Suprapubic skin (tissue), 4 donors: ENCODE measurements around the gene RGS7. TPM values are rescaled to one million over a fixed set of nuclear protein-coding genes. Genes with fewer than 3 reads are reported as not detected.

Source experiments
- DNase-seq, 2 donors: peaks; one replicate each; pipeline ENCODE4 v3.0.0-alpha.2; 2019; ENCODE audit warnings: low spot score in 2 of 2
- H3K27ac ChIP-seq: fragments of 200-600 bp; sonication (generic); one replicate; pipeline ENCODE4 v1.5.1; 2019
- H3K27me3 ChIP-seq: fragments of 200-600 bp; sonication (generic); one replicate; pipeline ENCODE4 v1.5.1; 2019
- H3K36me3 ChIP-seq: fragments of 200-600 bp; sonication (generic); one replicate; pipeline ENCODE4 v1.5.1; 2019
- H3K4me1 ChIP-seq: fragments of 200-600 bp; sonication (generic); one replicate; pipeline ENCODE4 v1.5.1; 2019
- H3K4me3 ChIP-seq: fragments of 200-600 bp; sonication (generic); one replicate; pipeline ENCODE4 v1.5.1; 2019; ENCODE audit warnings: mild to moderate bottlenecking
- H3K9me3 ChIP-seq: fragments of 200-600 bp; sonication (generic); one replicate; pipeline ENCODE4 v1.5.1; 2019
- EP300 ChIP-seq: sonication (generic); formaldehyde crosslinking; IDR thresholded peaks from one replicate; pipeline ENCODE4 v1.6.1; 2017; ENCODE audit warnings: antibody characterized with exemption
- POLR2A ChIP-seq, 2 donors: fragments of 450-650 bp; IDR thresholded peaks; one replicate each; pipeline ENCODE4 v1.6.1; 2017; ENCODE audit warnings: antibody characterized with exemption in 2 of 2, mild to moderate bottlenecking in 2 of 2, moderate library complexity in 2 of 2
- POLR2AphosphoS5 ChIP-seq, 3 donors: sonication (generic); formaldehyde crosslinking; IDR thresholded peaks; one replicate each; pipeline ENCODE4 v1.6.1; 2017; ENCODE audit warnings: antibody characterized with exemption in 3 of 3
- WGBS: methylation state at CpG from one replicate; pipeline ENCODE4 v1.1.5; 2018; 5-methylcytosine and 5-hydroxymethylcytosine counted together
- total RNA-seq, 4 donors: library from RNA; depleted of rRNA; stranded (reverse); fragments of >200 nt; gene quantifications; one replicate each; pipeline ENCODE4 v1.1.0, GENCODE V29; 2016
- TF ChIP-seq, protein P1 (sequence below), 2 donors: fragments of 200-600 bp in 1 of 2; fragments of 450-650 bp in 1 of 2; sonication (generic) in 1 of 2; IDR thresholded peaks; one replicate each; pipeline ENCODE4 v1.5.1; 2016 to 2019; ENCODE audit warnings: antibody characterized with exemption in 2 of 2, mild to moderate bottlenecking in 1 of 2, moderate library complexity in 1 of 2

RGS7 gene
- total RNA-seq, 4 donors from 2014 or later, result not detected

- no peak for DNase-seq
- no peak overlapping the region for H3K27ac ChIP-seq
- no peak overlapping the region for H3K4me3 ChIP-seq
- no peaks in the 10 kb centered on the region for H3K36me3 ChIP-seq
- no peaks in the 10 kb centered on the region for H3K4me1 ChIP-seq
- no peaks in the 10 kb centered on the region for H3K27me3 ChIP-seq
- TF ChIP-seq, protein P1, sequence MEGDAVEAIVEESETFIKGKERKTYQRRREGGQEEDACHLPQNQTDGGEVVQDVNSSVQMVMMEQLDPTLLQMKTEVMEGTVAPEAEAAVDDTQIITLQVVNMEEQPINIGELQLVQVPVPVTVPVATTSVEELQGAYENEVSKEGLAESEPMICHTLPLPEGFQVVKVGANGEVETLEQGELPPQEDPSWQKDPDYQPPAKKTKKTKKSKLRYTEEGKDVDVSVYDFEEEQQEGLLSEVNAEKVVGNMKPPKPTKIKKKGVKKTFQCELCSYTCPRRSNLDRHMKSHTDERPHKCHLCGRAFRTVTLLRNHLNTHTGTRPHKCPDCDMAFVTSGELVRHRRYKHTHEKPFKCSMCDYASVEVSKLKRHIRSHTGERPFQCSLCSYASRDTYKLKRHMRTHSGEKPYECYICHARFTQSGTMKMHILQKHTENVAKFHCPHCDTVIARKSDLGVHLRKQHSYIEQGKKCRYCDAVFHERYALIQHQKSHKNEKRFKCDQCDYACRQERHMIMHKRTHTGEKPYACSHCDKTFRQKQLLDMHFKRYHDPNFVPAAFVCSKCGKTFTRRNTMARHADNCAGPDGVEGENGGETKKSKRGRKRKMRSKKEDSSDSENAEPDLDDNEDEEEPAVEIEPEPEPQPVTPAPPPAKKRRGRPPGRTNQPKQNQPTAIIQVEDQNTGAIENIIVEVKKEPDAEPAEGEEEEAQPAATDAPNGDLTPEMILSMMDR (IDR thresholded peaks at IDR 0.05), result no peak
- WGBS, result 98% methylated on average over 1 of the region's 1 CpG
- H3K9me3 ChIP-seq, result peaks cover 3% of the 10 kb centered on the region
Observed at GRCh38 chr1:240877605-240878004, 479.4 kb downstream of the RGS7 start.

GRCh38 chr1:240876071-240876470 lies 480.9 kb downstream of the RGS7 start:
- Histone ChIP-seq H3K4me3 (no peak overlapping the region), H3K36me3 (no peaks in the 10 kb centered on the region), H3K9me3 (peaks cover 3% of the 10 kb centered on the region), H3K27me3 (no peaks in the 10 kb centered on the region), H3K27ac (no peak overlapping the region), H3K4me1 (no peaks in the 10 kb centered on the region)
- no peak for DNase-seq
- 75% methylated on average over 4 of the region's 4 CpGs for WGBS
- TF ChIP-seq, protein P1 (IDR thresholded peaks at IDR 0.05), result no peak
- no peak for TF ChIP-seq EP300
- no peak for TF ChIP-seq POLR2A (IDR thresholded peaks at IDR 0.05)
- no peak for TF ChIP-seq POLR2AphosphoS5 (IDR thresholded peaks at IDR 0.05)

- H3K27ac ChIP-seq, result no peak overlapping the region
- DNase-seq, result no peak
- no peaks in the 10 kb centered on the region for H3K4me1 ChIP-seq
- H3K27me3 ChIP-seq, result no peaks in the 10 kb centered on the region
- WGBS, result 98% methylated on average over 3 of the region's 3 CpGs
- H3K4me3 ChIP-seq, result no peak overlapping the region
- H3K36me3 ChIP-seq, result no peaks in the 10 kb centered on the region
- TF ChIP-seq EP300, result no peak
- TF ChIP-seq, protein P1 (IDR thresholded peaks at IDR 0.05), result no peak
- no peak for TF ChIP-seq POLR2AphosphoS5 (IDR thresholded peaks at IDR 0.05)
- TF ChIP-seq POLR2A (IDR thresholded peaks at IDR 0.05), result no peak
- peaks cover 2% of the 10 kb centered on the region for H3K9me3 ChIP-seq
Observed at GRCh38 chr1:240869071-240869470, 487.9 kb downstream of the RGS7 start.

DNA sequence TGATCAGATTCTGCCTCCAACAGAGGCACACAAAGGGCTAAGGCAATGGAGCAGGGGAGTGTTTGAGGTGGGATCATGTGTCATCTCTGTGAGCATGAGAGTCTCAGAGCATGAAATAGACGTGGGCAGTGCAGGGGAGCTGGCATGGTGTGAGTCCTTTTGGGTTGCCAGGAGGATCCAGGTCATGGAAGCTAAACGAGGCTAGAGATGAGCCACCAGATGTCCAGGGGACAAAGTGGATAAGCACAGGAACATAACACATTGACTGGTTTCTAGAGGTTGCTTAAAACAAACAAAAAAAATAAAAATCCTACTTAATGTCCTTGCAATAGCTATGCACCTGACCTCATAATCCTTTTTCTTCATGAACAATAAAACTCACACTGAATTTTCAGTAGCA lies 490.3 kb downstream of the RGS7 start:
- Histone ChIP-seq H3K27ac (no peak overlapping the region), H3K36me3 (no peaks in the 10 kb centered on the region), H3K4me1 (no peaks in the 10 kb centered on the region), H3K4me3 (no peak overlapping the region), H3K9me3 (no peaks in the 10 kb centered on the region), H3K27me3 (no peaks in the 10 kb centered on the region)
- TF ChIP-seq, protein P1 (IDR thresholded peaks at IDR 0.05), result no peak
- TF ChIP-seq EP300 (no peak), POLR2AphosphoS5 (IDR thresholded peaks at IDR 0.05) (no peak), POLR2A (IDR thresholded peaks at IDR 0.05) (no peak)
- no peak for DNase-seq
- 79% methylated on average over 2 of the region's 2 CpGs for WGBS

- Histone ChIP-seq H3K27me3 (no peaks in the 10 kb centered on the region), H3K4me3 (no peak overlapping the region), H3K27ac (no peak overlapping the region), H3K4me1 (no peaks in the 10 kb centered on the region), H3K9me3 (no peaks in the 10 kb centered on the region), H3K36me3 (no peaks in the 10 kb centered on the region)
- WGBS, result 82% methylated on average over 3 of the region's 3 CpGs
- TF ChIP-seq POLR2AphosphoS5 (IDR thresholded peaks at IDR 0.05) (no peak), POLR2A (IDR thresholded peaks at IDR 0.05) (no peak), EP300 (no peak)
- TF ChIP-seq, protein P1 (IDR thresholded peaks at IDR 0.05), result no peak
- DNase-seq, result no peak
Observed at GRCh38 chr1:240860023-240860422, 497.0 kb downstream of the RGS7 start.
